B cell (primary cell): ENCODE results near the gene RNF8. TPM values are rescaled to one million over a fixed set of nuclear protein-coding genes. Genes with fewer than 3 reads are reported as not detected.

ENCODE experiments used
- ATAC-seq: fragments of 200-7000 bp; cut with Tn5 transposase; one replicate; pipeline ENCODE4 v1.10.0; 2021; ENCODE audit warnings: low read depth, mild to moderate bottlenecking, moderate number of reproducible peaks, moderate library complexity
- CTCF ChIA-PET: fragments of 350-600 bp; sonication (Branson Sonifier 250); formaldehyde crosslinking; loops from one replicate; lab custom pipeline; 2021; ENCODE audit warnings: antibody characterized with exemption, inconsistent platforms; lab: Charles Lee
- POLR2A ChIA-PET: fragments of 350-600 bp; sonication (Branson Sonifier 250); formaldehyde crosslinking; loops from one replicate; lab custom pipeline; 2021; ENCODE audit warnings: antibody characterized with exemption; lab: Charles Lee
- DNase-seq: peaks from one replicate; pipeline ENCODE4 v3.0.0; 2013
- H2AFZ ChIP-seq: 2 replicates; pipeline ENCODE4 v1.6.1; 2012; ENCODE audit warnings: mild to moderate bottlenecking, low read depth, low read length; ENCODE audit not compliant: insufficient read depth, poor library complexity, severe bottlenecking
- H3K27ac ChIP-seq, 2 donors: 1 replicate in 1 of 2; 2 replicates in 1 of 2; pipeline ENCODE4 v1.5.1; 2012 to 2013; ENCODE audit warnings: low read length in 2 of 2, mild to moderate bottlenecking in 2 of 2, moderate library complexity in 1 of 2
- H3K27me3 ChIP-seq, 4 experiments: fragments of 200-600 bp in 1 of 4; sonication (generic) in 1 of 4; replicated peaks in 1 of 4; 1 replicate in 2 of 4; 2 replicates in 2 of 4; pipeline versions ENCODE4 v1.6.1 to v1.7.0; 2013 to 2016; ENCODE audit warnings: low read length in 3 of 4, mild to moderate bottlenecking in 2 of 4, mixed read lengths in 1 of 4, moderate library complexity in 1 of 4; ENCODE audit not compliant: insufficient read depth in 4 of 4, control insufficient read depth in 3 of 4; ENCODE audit errors: control extremely low read depth in 1 of 4
- H3K36me3 ChIP-seq, 2 experiments: replicated peaks in 1 of 2; 1 replicate in 1 of 2; 2 replicates in 1 of 2; pipeline versions ENCODE4 v1.6.1 to v1.7.1; 2013; ENCODE audit warnings: low read length in 1 of 2; ENCODE audit not compliant: insufficient read depth in 2 of 2, control insufficient read depth in 1 of 2; ENCODE audit errors: control extremely low read depth in 1 of 2, extremely low read depth in 1 of 2
- H3K4me1 ChIP-seq, 2 donors: fragments of 200-600 bp in 1 of 2; sonication (generic) in 1 of 2; 1 replicate in 1 of 2; 2 replicates in 1 of 2; pipeline versions ENCODE4 v1.5.1 to v1.6.1; 2013 to 2017; ENCODE audit warnings: low read length in 2 of 2; ENCODE audit not compliant: control insufficient read depth in 2 of 2, insufficient read depth in 2 of 2
- H3K4me2 ChIP-seq: replicated peaks from 2 replicates; pipeline ENCODE3; 2012; ENCODE audit warnings: mild to moderate bottlenecking, low read depth, low read length; ENCODE audit not compliant: poor library complexity, severe bottlenecking
- H3K4me3 ChIP-seq, 5 experiments: fragments of 200-600 bp in 1 of 5; sonication (generic) in 1 of 5; 1 replicate in 3 of 5; 2 replicates in 2 of 5; pipeline versions ENCODE4 v1.5.1 to v1.7.0; 2011 to 2016; ENCODE audit warnings: low read length in 4 of 5, mild to moderate bottlenecking in 4 of 5, low read depth in 2 of 5, control low read depth in 1 of 5, moderate library complexity in 1 of 5; ENCODE audit not compliant: insufficient read depth in 1 of 5; ENCODE audit errors: control extremely low read depth in 1 of 5, extremely low read depth in 1 of 5
- H3K79me2 ChIP-seq: fragments of 200-600 bp; sonication (generic); one replicate; pipeline ENCODE4 v1.6.0; 2016; ENCODE audit warnings: low read length; ENCODE audit not compliant: control insufficient read depth, insufficient read depth
- H3K9ac ChIP-seq: fragments of 200-600 bp; sonication (generic); 2 replicates; pipeline ENCODE4 v1.6.1; 2017; ENCODE audit warnings: mild to moderate bottlenecking, low read length, moderate library complexity
- H3K9me3 ChIP-seq, 3 donors: one replicate each; pipeline versions ENCODE4 v1.6.1 to v1.7.1; 2013; ENCODE audit warnings: low read length in 2 of 3; ENCODE audit not compliant: control insufficient read depth in 2 of 3, insufficient read depth in 1 of 3; ENCODE audit errors: control extremely low read depth in 1 of 3
- H4K20me1 ChIP-seq: 2 replicates; pipeline ENCODE4 v1.6.0; 2012; ENCODE audit warnings: mild to moderate bottlenecking, low read length; ENCODE audit not compliant: insufficient read depth, control insufficient read depth, poor library complexity, severe bottlenecking
- H3K27ac Mint-ChIP-seq: one replicate; pipeline ENCODE4 v1.8.0; 2021; ENCODE audit warnings: mixed read lengths
- H3K27me3 Mint-ChIP-seq: one replicate; pipeline ENCODE4 v1.8.0; 2021; ENCODE audit warnings: mixed read lengths
- H3K4me1 Mint-ChIP-seq: one replicate; pipeline ENCODE4 v1.8.0; 2021; ENCODE audit warnings: mixed read lengths
- H3K4me3 Mint-ChIP-seq: one replicate; pipeline ENCODE4 v1.8.0; 2021; ENCODE audit warnings: mixed read lengths
- H3K9me3 Mint-ChIP-seq: one replicate; pipeline ENCODE4 v1.8.0; 2022; ENCODE audit warnings: mixed read lengths; ENCODE audit not compliant: insufficient read depth
- CTCF ChIP-seq: fragments of 200-600 bp; IDR thresholded peaks from one replicate; pipeline ENCODE4 v1.8.0; 2022; ENCODE audit warnings: antibody characterized with exemption, mild to moderate bottlenecking
- EZH2 ChIP-seq: IDR thresholded peaks from 2 replicates; pipeline ENCODE4 v1.6.1; 2012; ENCODE audit warnings: borderline replicate concordance, low read depth, mild to moderate bottlenecking, moderate library complexity, low read length; ENCODE audit not compliant: insufficient read depth, poor library complexity, severe bottlenecking
- WGBS: methylation state at CpG from one replicate; pipeline ENCODE4 v1.1.5; 2013; ENCODE audit warnings: missing lambda C conversion rate; ENCODE audit not compliant: insufficient coverage; 5-methylcytosine and 5-hydroxymethylcytosine counted together
- intact Hi-C: fragments of 100-400 bp; cut with micrococcal nuclease; formaldehyde crosslinking; loops from one replicate; pipeline ENCODE4 v1.10.0; 2022
- polyA plus RNA-seq: library from polyadenylated mRNA; depleted of rRNA; stranded (reverse); fragments of >200 nt; gene quantifications from 2 replicates; pipeline ENCODE4 v1.2.3, GENCODE V29; 2012
- total RNA-seq, 2 donors: library from RNA; stranded (reverse); fragments of 120-200 nt in 1 of 2; gene quantifications; 1 replicate in 1 of 2; 2 replicates in 1 of 2; pipeline versions ENCODE4 v1.2.3 to v1.2.4, GENCODE V29; 2013 to 2022

RNF8 gene
- total and polyA plus RNA-seq, 2 donors (not counting 1 experiment from before 2014, with no cell fraction given): 5.3 to 16.9 TPM

- no peak for TF ChIP-seq EZH2
- no peak for TF ChIP-seq CTCF
- peaks cover 0 to 4% of the 10 kb centered on the region in 2 donors for H3K4me1 ChIP-seq
- Mint-ChIP-seq H3K9me3 (no peaks in the 10 kb centered on the region), H3K27ac (no peak overlapping the region), H3K4me1 (peaks cover 4% of the 10 kb centered on the region), H3K4me3 (no peak overlapping the region), H3K27me3 (no peaks in the 10 kb centered on the region)
- POLR2A ChIA-PET: no interaction called here
- H3K9ac ChIP-seq: no peak overlapping the region
- WGBS: 95% methylated on average over 3 of the region's 5 CpGs
- no peak overlapping the region for H2AFZ ChIP-seq
- H3K4me2 ChIP-seq: no peak overlapping the region
- H3K9me3 ChIP-seq: no peaks in the 10 kb centered on the region
- H3K36me3 ChIP-seq: peaks cover 1 to 18% of the 10 kb centered on the region in 2 experiments
- no peaks in the 10 kb centered on the region for H3K79me2 ChIP-seq
- H3K4me3 ChIP-seq: no peak overlapping the region
- no peaks in the 10 kb centered on the region for H4K20me1 ChIP-seq
- CTCF ChIA-PET: interaction anchor here (3.8 kb wide), 1 partner anchor 16 kb away, joined by 18 read pairs; no protein-coding TSS in a partner anchor
- H3K27me3 ChIP-seq: no peaks in the 10 kb centered on the region
- no peak for ATAC-seq
- intact Hi-C loops: no loop called here
- no peak for DNase-seq
- no peak overlapping the region for H3K27ac ChIP-seq
Measured at GRCh38 chr6:37308069-37308815, 45.5 kb upstream of the RNF8 start.

- H2AFZ ChIP-seq: no peak overlapping the region
- no peak overlapping the region for H3K4me3 ChIP-seq
- H3K27me3 ChIP-seq: no peaks in the 10 kb centered on the region
- TF ChIP-seq CTCF (no peak), EZH2 (no peak)
- peaks cover 1 to 17% of the 10 kb centered on the region in 2 experiments for H3K36me3 ChIP-seq
- ChIA-PET POLR2A (interaction anchor here (0.6 kb wide), 2 partner anchors 10 to 12 kb away, joined by 3 to 4 read pairs; no protein-coding TSS in a partner anchor), CTCF (interaction anchor here (0.7 to 3.8 kb wide), 2 partner anchors 15 to 337 kb away, joined by 5 to 18 read pairs; no protein-coding TSS in a partner anchor)
- no peak overlapping the region for H3K9ac ChIP-seq
- no peaks in the 10 kb centered on the region for H3K27me3 Mint-ChIP-seq
- ATAC-seq (no peak), DNase-seq (no peak)
- H3K27ac Mint-ChIP-seq: no peak overlapping the region
- H3K9me3 Mint-ChIP-seq: no peaks in the 10 kb centered on the region
- H3K4me3 Mint-ChIP-seq: no peak overlapping the region
- no peaks in the 10 kb centered on the region for H4K20me1 ChIP-seq
- H3K79me2 ChIP-seq: no peaks in the 10 kb centered on the region
- WGBS: 88% methylated on average over 1 of the region's 1 CpG
- no peak overlapping the region for H3K4me2 ChIP-seq
- H3K9me3 ChIP-seq: no peaks in the 10 kb centered on the region
- H3K4me1 Mint-ChIP-seq: no peaks in the 10 kb centered on the region
- intact Hi-C loops: no loop called here
- no peaks in the 10 kb centered on the region for H3K4me1 ChIP-seq
- H3K27ac ChIP-seq: no peak overlapping the region
Measured at GRCh38 chr6:37309046-37309445, 44.7 kb upstream of the RNF8 start.
